Neural cell (in vitro differentiated cells): ENCODE results near the gene SHISA7.

Experiments used
- EP300 ChIP-seq: fragments of 450-650 bp; conservative IDR thresholded peaks from 2 replicates; pipeline ENCODE4 v1.6.1; 2014; ENCODE audit warnings: antibody characterized with exemption, mild to moderate bottlenecking, moderate library complexity; ENCODE audit not compliant: poor library complexity, severe bottlenecking
- EZH2 ChIP-seq: fragments of 200-600, 300-800 bp; shearing (Covaris generic), sonication (generic); IDR thresholded peaks from 2 replicates; pipeline ENCODE4 v1.6.1; 2014; ENCODE audit warnings: antibody characterized with exemption, low read length, borderline replicate concordance, mild to moderate bottlenecking; ENCODE audit not compliant: insufficient read depth, poor library complexity, severe bottlenecking
- POLR2AphosphoS5 ChIP-seq: IDR thresholded peaks from 2 replicates; pipeline ENCODE4 v1.6.1; 2012
- SMC3 ChIP-seq: fragments of 450-650 bp; conservative IDR thresholded peaks from 2 replicates; pipeline ENCODE4 v1.6.1; 2014; ENCODE audit warnings: antibody characterized with exemption, mild to moderate bottlenecking, moderate library complexity; ENCODE audit not compliant: poor library complexity
- TF ChIP-seq, protein P1 (sequence below): fragments of 450-650 bp; IDR thresholded peaks from 2 replicates; pipeline ENCODE4 v1.5.1; 2014; ENCODE audit warnings: antibody characterized with exemption, mild to moderate bottlenecking, moderate library complexity; ENCODE audit not compliant: poor library complexity, severe bottlenecking
- TF ChIP-seq, protein P2 (sequence below): IDR thresholded peaks from 2 replicates; pipeline ENCODE4 v1.6.1; 2012; ENCODE audit warnings: borderline replicate concordance

DNA sequence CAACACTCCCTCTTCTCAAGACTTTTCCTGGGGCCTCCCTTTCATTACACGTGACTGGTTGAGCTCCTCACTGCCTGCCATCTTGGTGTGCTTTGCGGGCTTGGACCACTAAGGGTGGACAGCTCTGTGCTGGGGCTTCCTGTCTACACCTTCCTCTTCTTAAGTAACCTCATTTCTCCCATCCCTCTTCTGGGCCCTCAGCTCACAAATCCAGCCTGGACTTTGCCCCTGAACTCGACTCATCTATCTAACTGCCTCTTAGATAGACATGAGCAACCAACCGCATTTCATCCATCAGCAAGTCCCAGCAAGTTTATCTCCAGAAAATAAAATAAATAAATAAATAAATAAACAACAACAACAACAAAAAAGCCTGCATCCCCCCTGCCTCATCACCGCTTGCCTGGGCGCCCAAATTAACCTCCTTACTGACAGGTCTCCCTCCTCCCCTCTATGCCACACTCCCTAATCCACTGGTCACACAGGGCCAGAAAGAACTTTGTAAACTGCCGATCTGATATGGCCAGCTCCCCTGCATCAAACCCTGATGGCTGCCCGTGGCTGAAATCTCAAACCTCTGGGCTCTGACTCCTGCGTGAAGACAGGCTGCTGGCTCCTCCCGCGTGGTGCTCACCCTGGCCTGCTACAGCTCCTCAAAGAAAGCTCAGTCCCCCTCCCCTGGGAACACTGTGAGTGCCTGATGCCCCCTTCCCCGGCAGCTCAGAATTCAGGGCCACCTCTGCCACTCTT lies 10.6 kb upstream of the SHISA7 start:
- TF ChIP-seq EZH2, result no peak
- TF ChIP-seq, protein P1, sequence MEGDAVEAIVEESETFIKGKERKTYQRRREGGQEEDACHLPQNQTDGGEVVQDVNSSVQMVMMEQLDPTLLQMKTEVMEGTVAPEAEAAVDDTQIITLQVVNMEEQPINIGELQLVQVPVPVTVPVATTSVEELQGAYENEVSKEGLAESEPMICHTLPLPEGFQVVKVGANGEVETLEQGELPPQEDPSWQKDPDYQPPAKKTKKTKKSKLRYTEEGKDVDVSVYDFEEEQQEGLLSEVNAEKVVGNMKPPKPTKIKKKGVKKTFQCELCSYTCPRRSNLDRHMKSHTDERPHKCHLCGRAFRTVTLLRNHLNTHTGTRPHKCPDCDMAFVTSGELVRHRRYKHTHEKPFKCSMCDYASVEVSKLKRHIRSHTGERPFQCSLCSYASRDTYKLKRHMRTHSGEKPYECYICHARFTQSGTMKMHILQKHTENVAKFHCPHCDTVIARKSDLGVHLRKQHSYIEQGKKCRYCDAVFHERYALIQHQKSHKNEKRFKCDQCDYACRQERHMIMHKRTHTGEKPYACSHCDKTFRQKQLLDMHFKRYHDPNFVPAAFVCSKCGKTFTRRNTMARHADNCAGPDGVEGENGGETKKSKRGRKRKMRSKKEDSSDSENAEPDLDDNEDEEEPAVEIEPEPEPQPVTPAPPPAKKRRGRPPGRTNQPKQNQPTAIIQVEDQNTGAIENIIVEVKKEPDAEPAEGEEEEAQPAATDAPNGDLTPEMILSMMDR, result no peak
- TF ChIP-seq, protein P2, sequence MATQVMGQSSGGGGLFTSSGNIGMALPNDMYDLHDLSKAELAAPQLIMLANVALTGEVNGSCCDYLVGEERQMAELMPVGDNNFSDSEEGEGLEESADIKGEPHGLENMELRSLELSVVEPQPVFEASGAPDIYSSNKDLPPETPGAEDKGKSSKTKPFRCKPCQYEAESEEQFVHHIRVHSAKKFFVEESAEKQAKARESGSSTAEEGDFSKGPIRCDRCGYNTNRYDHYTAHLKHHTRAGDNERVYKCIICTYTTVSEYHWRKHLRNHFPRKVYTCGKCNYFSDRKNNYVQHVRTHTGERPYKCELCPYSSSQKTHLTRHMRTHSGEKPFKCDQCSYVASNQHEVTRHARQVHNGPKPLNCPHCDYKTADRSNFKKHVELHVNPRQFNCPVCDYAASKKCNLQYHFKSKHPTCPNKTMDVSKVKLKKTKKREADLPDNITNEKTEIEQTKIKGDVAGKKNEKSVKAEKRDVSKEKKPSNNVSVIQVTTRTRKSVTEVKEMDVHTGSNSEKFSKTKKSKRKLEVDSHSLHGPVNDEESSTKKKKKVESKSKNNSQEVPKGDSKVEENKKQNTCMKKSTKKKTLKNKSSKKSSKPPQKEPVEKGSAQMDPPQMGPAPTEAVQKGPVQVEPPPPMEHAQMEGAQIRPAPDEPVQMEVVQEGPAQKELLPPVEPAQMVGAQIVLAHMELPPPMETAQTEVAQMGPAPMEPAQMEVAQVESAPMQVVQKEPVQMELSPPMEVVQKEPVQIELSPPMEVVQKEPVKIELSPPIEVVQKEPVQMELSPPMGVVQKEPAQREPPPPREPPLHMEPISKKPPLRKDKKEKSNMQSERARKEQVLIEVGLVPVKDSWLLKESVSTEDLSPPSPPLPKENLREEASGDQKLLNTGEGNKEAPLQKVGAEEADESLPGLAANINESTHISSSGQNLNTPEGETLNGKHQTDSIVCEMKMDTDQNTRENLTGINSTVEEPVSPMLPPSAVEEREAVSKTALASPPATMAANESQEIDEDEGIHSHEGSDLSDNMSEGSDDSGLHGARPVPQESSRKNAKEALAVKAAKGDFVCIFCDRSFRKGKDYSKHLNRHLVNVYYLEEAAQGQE, result no peak
- TF ChIP-seq SMC3, result no peak
- no peak for TF ChIP-seq POLR2AphosphoS5
- no peak for TF ChIP-seq EP300
